Measurements from ENCODE around the gene OTULIN.

OTULIN gene

DNA sequence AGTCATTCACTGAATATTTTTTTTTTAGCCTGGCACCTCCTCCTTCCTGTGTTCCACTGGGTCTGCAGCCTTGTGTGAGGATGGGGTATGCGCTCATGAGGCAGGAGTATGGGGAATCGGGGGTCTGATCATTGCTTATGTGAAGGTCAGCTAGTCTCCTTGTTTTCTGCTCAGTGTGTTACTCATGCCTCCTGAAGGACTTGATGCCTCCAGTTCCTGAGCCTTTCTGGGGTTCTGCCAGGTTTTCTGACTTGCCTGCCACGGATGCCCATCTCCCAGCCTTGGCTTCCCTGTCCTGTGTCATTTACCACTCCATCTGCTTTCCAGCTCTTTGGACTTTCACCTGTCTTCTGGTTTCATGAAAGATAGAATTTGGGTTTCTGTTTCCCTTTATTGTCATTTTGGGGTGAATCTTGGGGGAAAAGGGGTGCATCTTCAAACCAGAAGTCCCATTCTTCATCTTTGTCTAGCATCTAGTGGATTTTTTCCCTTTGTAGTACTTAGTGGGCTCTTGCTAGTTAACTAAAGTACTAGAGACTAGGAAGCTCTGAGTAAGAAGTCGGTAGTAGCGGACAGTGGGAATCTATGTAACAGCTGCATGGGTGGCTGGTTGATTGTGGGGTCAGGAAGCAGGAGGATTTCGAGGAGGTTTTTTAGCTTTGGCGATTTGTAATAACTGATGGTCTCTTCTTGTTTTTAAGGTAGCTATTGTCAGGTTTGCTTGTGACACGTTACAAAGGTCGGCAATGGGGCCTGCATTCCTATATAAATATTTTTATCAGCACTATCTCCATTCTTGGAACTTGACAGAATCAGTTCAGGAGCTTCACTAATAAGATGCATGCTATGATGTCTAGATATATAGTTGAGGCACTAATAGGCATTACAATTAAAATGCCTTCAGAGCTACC is 8.2 kb downstream of the OTULIN start:
- Histone ChIP-seq H3K9me3 (ENCODE audit: insufficient read depth, low read length, severe bottlenecking) (no peaks in the 10 kb centered on the region), H3K79me2 (ENCODE audit: insufficient read depth, low read length) (peaks cover 99% of the 10 kb centered on the region), H3K27me3 (ENCODE audit: insufficient read depth, low read length, poor library complexity) (no peaks in the 10 kb centered on the region), H4K20me1 (ENCODE audit: insufficient read depth, low read length) (peaks cover 77% of the 10 kb centered on the region), H3K4me1 (ENCODE audit: insufficient read depth, low read length) (peaks cover 35% of the 10 kb centered on the region), H3K36me3 (ENCODE audit: insufficient read depth, low read length) (peaks cover 30% of the 10 kb centered on the region), H2AFZ (ENCODE audit: low read depth, low read length) (no peak overlapping the region), H3K4me3 (ENCODE audit: low read depth in 1 of 2, low read length in 2 of 2) (no peak overlapping the region), H3K4me2 (ENCODE audit: insufficient read depth, low read length) (no peak overlapping the region), H3K27ac (ENCODE audit: low read length) (no peak overlapping the region), H3K9ac (ENCODE audit: low read depth, low read length) (no peak overlapping the region)
- DNase-seq = no peak
- ATAC-seq (ENCODE audit: insufficient read depth, low read depth) = no peak
- TF ChIP-seq CTCF (IDR thresholded peaks at IDR 0.05; ENCODE audit: borderline replicate concordance, extremely low read depth, low read length, poor library complexity, severe bottlenecking) (no peak), EZH2 (IDR thresholded peaks at IDR 0.05; ENCODE audit: borderline replicate concordance, low read depth, low read length, severe bottlenecking) (no peak)

DNA sequence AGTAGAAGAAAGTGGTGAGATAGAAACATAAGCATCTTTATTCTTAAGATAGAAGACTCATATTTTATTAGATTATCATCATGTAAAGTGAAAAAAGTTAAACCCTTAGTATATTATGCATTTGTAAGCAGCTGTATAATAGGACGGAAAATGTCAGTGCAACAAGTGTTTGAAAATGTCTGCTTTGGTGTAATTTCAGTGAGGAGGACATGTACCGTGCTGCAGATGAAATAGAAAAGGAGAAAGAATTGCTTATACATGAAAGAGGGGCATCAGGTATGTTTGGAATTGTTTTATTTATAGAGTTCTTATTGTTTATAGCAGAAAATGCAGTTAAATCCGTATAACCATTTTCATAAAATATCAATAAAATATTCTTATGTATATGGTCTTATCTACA is 8.9 kb downstream of the OTULIN start:
- Histone ChIP-seq H3K27me3 (ENCODE audit: insufficient read depth, low read length, poor library complexity) (no peaks in the 10 kb centered on the region), H3K36me3 (ENCODE audit: insufficient read depth, low read length) (peaks cover 30% of the 10 kb centered on the region), H3K27ac (ENCODE audit: low read length) (no peak overlapping the region), H3K4me1 (ENCODE audit: insufficient read depth, low read length) (peaks cover 28% of the 10 kb centered on the region), H3K4me2 (ENCODE audit: insufficient read depth, low read length) (no peak overlapping the region), H4K20me1 (ENCODE audit: insufficient read depth, low read length) (peaks cover 77% of the 10 kb centered on the region), H3K4me3 (ENCODE audit: low read depth in 1 of 2, low read length in 2 of 2) (no peak overlapping the region), H3K79me2 (ENCODE audit: insufficient read depth, low read length) (peaks cover 99% of the 10 kb centered on the region), H3K9ac (ENCODE audit: low read depth, low read length) (no peak overlapping the region), H3K9me3 (ENCODE audit: insufficient read depth, low read length, severe bottlenecking) (no peaks in the 10 kb centered on the region), H2AFZ (ENCODE audit: low read depth, low read length) (no peak overlapping the region)
- no peak for ATAC-seq (ENCODE audit: insufficient read depth, low read depth)
- no peak for DNase-seq
- TF ChIP-seq EZH2 (IDR thresholded peaks at IDR 0.05; ENCODE audit: borderline replicate concordance, low read depth, low read length, severe bottlenecking) (no peak), CTCF (IDR thresholded peaks at IDR 0.05; ENCODE audit: borderline replicate concordance, extremely low read depth, low read length, poor library complexity, severe bottlenecking) (no peak)

GRCh38 chr5:14674983-14675854 is 10.7 kb downstream of the OTULIN start:
- Histone ChIP-seq H3K4me3 (ENCODE audit: low read depth in 1 of 2, low read length in 2 of 2) (no peak overlapping the region), H3K27me3 (ENCODE audit: insufficient read depth, low read length, poor library complexity) (no peaks in the 10 kb centered on the region), H3K9ac (ENCODE audit: low read depth, low read length) (no peak overlapping the region), H3K79me2 (ENCODE audit: insufficient read depth, low read length) (peaks cover 90% of the 10 kb centered on the region), H3K4me2 (ENCODE audit: insufficient read depth, low read length) (no peak overlapping the region), H3K36me3 (ENCODE audit: insufficient read depth, low read length) (peaks cover 45% of the 10 kb centered on the region), H2AFZ (ENCODE audit: low read depth, low read length) (no peak overlapping the region), H3K9me3 (ENCODE audit: insufficient read depth, low read length, severe bottlenecking) (no peaks in the 10 kb centered on the region), H3K27ac (ENCODE audit: low read length) (0 out of 2 replicates have a peak overlapping the region, but pooled peaks have one; percentile 18), H3K4me1 (ENCODE audit: insufficient read depth, low read length) (peaks cover 27% of the 10 kb centered on the region), H4K20me1 (ENCODE audit: insufficient read depth, low read length) (peaks cover 70% of the 10 kb centered on the region)
- TF ChIP-seq CTCF (IDR thresholded peaks at IDR 0.05; ENCODE audit: borderline replicate concordance, extremely low read depth, low read length, poor library complexity, severe bottlenecking) = no peak
- TF ChIP-seq EZH2 (IDR thresholded peaks at IDR 0.05; ENCODE audit: borderline replicate concordance, low read depth, low read length, severe bottlenecking) = no peak
- peak; percentile 20; the same call in 1 of the 3 replicates for ATAC-seq (ENCODE audit: insufficient read depth, low read depth)
- DNase-seq = no peak

Measured in DND-41 (cell line).